ENCODE measurements around the gene LBX1. TPM values are rescaled to one million over a fixed set of nuclear protein-coding genes. Genes with fewer than 3 reads are reported as not detected.

Gene LBX1
- total and polyA plus RNA-seq, 2 of the 4 experiments (the other 2 are of a cell fraction), result not detected

DNA sequence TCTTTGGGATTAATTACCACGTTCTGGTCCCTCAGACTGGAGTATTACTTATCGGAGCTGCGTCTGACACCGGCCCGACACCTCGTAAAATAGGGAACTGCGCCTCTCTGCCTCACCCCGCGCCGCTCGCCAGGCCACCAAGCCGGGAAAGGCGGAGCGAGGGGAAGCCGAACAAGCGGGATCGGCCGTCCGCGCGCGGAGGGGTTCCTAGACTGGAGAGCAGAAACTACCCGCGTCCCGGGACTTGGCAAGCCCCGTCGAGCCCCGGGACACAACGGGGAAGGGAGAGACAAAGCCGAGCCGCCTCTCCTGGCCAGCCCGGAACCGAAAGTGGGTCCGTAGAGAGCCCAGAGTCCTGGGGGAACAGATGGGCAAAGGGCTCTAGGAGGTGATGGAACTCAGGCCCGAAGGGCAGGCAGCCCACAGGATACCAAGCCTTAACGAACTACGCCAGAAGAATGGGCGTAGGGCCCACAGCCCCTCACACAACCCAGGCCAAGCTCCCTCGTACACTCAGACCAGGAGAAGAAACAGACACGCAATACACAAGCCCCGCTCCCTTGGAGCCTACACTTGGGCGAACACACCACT is 6.5 kb downstream of the LBX1 start (continued):
- TF ChIP-seq, protein P1, sequence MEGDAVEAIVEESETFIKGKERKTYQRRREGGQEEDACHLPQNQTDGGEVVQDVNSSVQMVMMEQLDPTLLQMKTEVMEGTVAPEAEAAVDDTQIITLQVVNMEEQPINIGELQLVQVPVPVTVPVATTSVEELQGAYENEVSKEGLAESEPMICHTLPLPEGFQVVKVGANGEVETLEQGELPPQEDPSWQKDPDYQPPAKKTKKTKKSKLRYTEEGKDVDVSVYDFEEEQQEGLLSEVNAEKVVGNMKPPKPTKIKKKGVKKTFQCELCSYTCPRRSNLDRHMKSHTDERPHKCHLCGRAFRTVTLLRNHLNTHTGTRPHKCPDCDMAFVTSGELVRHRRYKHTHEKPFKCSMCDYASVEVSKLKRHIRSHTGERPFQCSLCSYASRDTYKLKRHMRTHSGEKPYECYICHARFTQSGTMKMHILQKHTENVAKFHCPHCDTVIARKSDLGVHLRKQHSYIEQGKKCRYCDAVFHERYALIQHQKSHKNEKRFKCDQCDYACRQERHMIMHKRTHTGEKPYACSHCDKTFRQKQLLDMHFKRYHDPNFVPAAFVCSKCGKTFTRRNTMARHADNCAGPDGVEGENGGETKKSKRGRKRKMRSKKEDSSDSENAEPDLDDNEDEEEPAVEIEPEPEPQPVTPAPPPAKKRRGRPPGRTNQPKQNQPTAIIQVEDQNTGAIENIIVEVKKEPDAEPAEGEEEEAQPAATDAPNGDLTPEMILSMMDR (conservative IDR thresholded peaks at IDR 0.05; ENCODE audit: low read depth, low read length), result no peak

DNA sequence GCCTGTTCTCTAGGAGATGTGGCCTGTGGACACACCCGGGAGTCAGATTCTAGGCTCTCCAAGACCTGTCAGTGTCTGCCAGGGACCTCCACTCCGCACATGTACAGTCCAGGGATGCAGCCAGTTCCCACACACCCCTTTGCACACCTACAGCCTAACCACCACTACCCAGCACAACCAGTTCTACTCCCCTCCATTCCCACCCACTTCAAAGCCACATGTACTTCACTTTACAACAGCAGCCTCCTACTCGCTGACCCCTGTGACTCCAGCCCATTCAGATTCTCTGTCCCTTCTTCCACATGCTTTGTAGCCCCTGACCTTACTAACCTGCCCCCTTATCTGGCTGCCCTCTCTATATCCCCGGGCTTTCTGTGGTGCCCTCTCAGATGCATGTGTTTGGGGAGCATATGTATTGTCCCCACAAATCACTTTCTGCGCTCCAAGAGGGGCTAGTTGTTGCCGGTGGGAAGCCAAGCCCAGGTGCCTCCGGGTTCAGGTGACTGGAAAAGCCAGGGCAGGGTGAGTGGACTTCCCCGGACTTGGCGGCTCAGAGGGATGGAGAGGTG is 7.2 kb downstream of the LBX1 start:
- Histone ChIP-seq H2BK20ac (ENCODE audit: low read depth, low read length) (peak overlapping the region; percentile 42), H3K27ac (ENCODE audit: insufficient read depth, low read length) (no peak overlapping the region), H3K18ac (ENCODE audit: low read depth, low read length) (no peak overlapping the region), H2AFZ (replicated peaks; ENCODE audit: low read length, poor library complexity) (no peak overlapping the region), H3K27me3 (ENCODE audit: control insufficient read depth, insufficient read depth, low read length) (peaks cover 97% of the 10 kb centered on the region), H4K8ac (ENCODE audit: low read depth in 2 of 2, low read length in 2 of 2) (peak overlapping the region in 1 of 2 experiments; percentile 14; a peak in 1 of 4 replicates), H4K20me1 (ENCODE audit: insufficient read depth, low read length) (peaks cover 15% of the 10 kb centered on the region), H4K5ac (ENCODE audit: low read depth, low read length) (no peak overlapping the region), H3K4me3 (ENCODE audit: insufficient read depth, low read depth, low read length) (no peak overlapping the region), H3K36me3 (ENCODE audit: control insufficient read depth, insufficient read depth, low read length) (no peaks in the 10 kb centered on the region), H3K9ac (ENCODE audit: low read depth, low read length) (no peak overlapping the region), H3K56ac (ENCODE audit: extremely low read depth, insufficient read depth, low read length) (no peak overlapping the region), H3K4me2 (ENCODE audit: low read depth, low read length) (no peak overlapping the region), H3K9me3 (ENCODE audit: control insufficient read depth, insufficient read depth, low read length) (peaks cover 14% of the 10 kb centered on the region), H2BK15ac (ENCODE audit: low read depth, low read length) (no peak overlapping the region), H3K9me1 (ENCODE audit: insufficient read depth, low read length) (0 out of 2 replicates have a peak, but pooled peaks cover 5% of the 10 kb centered on the region), H3K14ac (replicated peaks; ENCODE audit: low read depth, low read length) (no peak overlapping the region), H4K91ac (ENCODE audit: insufficient read depth, low read depth, low read length) (no peak overlapping the region), H2AK9ac (replicated peaks; ENCODE audit: low read depth, low read length, poor library complexity) (no peak overlapping the region), H2BK5ac (ENCODE audit: low read depth, low read length, poor library complexity, severe bottlenecking) (peak overlapping the region; percentile 38), H2AK5ac (ENCODE audit: low read depth, low read length) (0 out of 2 replicates have a peak overlapping the region, but pooled peaks have one; percentile 48), H3K23ac (ENCODE audit: low read depth, low read length) (no peak overlapping the region), H3K4ac (ENCODE audit: low read depth, low read length) (no peak overlapping the region), H3K79me1 (ENCODE audit: low read depth in 1 of 2, low read length in 2 of 2) (no peaks in the 10 kb centered on the region), H3K4me1 (ENCODE audit: control insufficient read depth, insufficient read depth, low read length) (no peaks in the 10 kb centered on the region; the same call in 1 of the 2 replicates), H2BK120ac (ENCODE audit: low read depth, low read length) (peak overlapping the region; percentile 40)
- in situ Hi-C loops (cut with MboI; ENCODE audit: low sequenced_read_pairs) (no loop called here), dilution Hi-C loops (cut with HindIII; ENCODE audit: low sequenced_read_pairs, unreplicated experiment) (no loop called here), intact Hi-C loops (cut with micrococcal nuclease) (no loop called here)
- no peak for ATAC-seq (ENCODE audit: low read depth)
- 7% methylated on average over 2 of the region's 9 CpGs; no CpG with 5 or more reads in 1 of the 2 experiments for WGBS, 2 experiments (ENCODE audit: extremely low coverage in 2 of 2, insufficient read length in 1 of 2)
- ChIA-PET CTCF (no interaction called here), POLR2A (ENCODE audit: unreplicated experiment) (no interaction called here)
- BruUV-seq (replicated peaks), result no TSS peak
- DNase-seq, result no peak
- TF ChIP-seq SMC3 (IDR thresholded peaks at IDR 0.05; ENCODE audit: low read depth, low read length), result no peak
- TF ChIP-seq RCOR1 (IDR thresholded peaks at IDR 0.05; ENCODE audit: insufficient replicate concordance, low read length), result no peak
- no peak for TF ChIP-seq CHD1 (IDR thresholded peaks at IDR 0.05; ENCODE audit: low read depth, low read length)
- no peak for TF ChIP-seq RAD21 (IDR thresholded peaks at IDR 0.05; ENCODE audit: low read length)
- no peak for TF ChIP-seq POLR2A (IDR thresholded peaks at IDR 0.05; ENCODE audit: low read depth, low read length)
- no peak for TF ChIP-seq NFE2L2 (IDR thresholded peaks at IDR 0.05; ENCODE audit: low read depth, low read length)
- no peak for TF ChIP-seq CEBPB (IDR thresholded peaks at IDR 0.05; ENCODE audit: low read depth, low read length)
- TF ChIP-seq, protein P1 (conservative IDR thresholded peaks at IDR 0.05; ENCODE audit: low read depth, low read length), result no peak
- no peak for TF ChIP-seq MAFK (IDR thresholded peaks at IDR 0.05; ENCODE audit: low read depth, low read length)
- no peak for TF ChIP-seq RFX5 (IDR thresholded peaks at IDR 0.05; ENCODE audit: low read depth, low read length)
- no peak for TF ChIP-seq MAZ (IDR thresholded peaks at IDR 0.05; ENCODE audit: borderline replicate concordance, low read depth, low read length)

Measured in IMR-90 (cell line).